HepG2 (cell line): ENCODE results near the gene ZBTB20. TPM values are rescaled to one million over a fixed set of nuclear protein-coding genes. Genes with fewer than 3 reads are reported as not detected.

Experiments
- ATAC-seq: fragments of 200-7000 bp; cut with Tn5 transposase; 3 replicates; pipeline ENCODE4 v1.9.1; 2020; ENCODE audit warnings: mild to moderate bottlenecking, moderate library complexity
- BruUV-seq: library from RNA; stranded (reverse); fragments of 400-500 nt; replicated peaks from 2 replicates; lab custom pipeline; 2021; lab: Mats Ljungman, UMichigan
- CTCF ChIA-PET: fragments of 300-600 bp; formaldehyde crosslinking; extraction: SDS; loops from one replicate; lab custom pipeline; 2021; ENCODE audit warnings: low total read pairs, inconsistent platforms, low intra/inter-chr PET ratio; lab: Yijun Ruan, JAX
- POLR2A ChIA-PET: fragments of 350-600 bp; sonication (Branson Sonifier 250); formaldehyde crosslinking; loops from one replicate; lab custom pipeline; 2020; ENCODE audit warnings: antibody characterized with exemption, inconsistent platforms; lab: Yijun Ruan, JAX
- DNase-seq: peaks from one replicate; pipeline ENCODE4 v3.0.0-alpha.2; 2015; ENCODE audit warnings: low spot score
- FAIRE-seq: peaks from 3 replicates; lab custom pipeline; 2011; peaks lifted over from hg19 to GRCh38; lab: Jason Lieb, UNC
- H2AFZ ChIP-seq: one replicate; pipeline ENCODE4 v1.6.1; 2011; ENCODE audit warnings: low read length, inconsistent platforms
- H3K27ac ChIP-seq: fragments of 300-600 bp; 3 replicates; pipeline ENCODE4 v1.8.0; 2011; ENCODE audit warnings: mixed run types, mild to moderate bottlenecking, mixed read lengths, low read length, inconsistent platforms; ENCODE audit not compliant: insufficient read depth; ENCODE audit errors: extremely low read length
- H3K27me3 ChIP-seq, 2 experiments: fragments of 200-600 bp in 1 of 2; 2 replicates in 1 of 2; 3 replicates in 1 of 2; pipeline versions ENCODE4 v1.6.0 to v1.8.0; 2011; ENCODE audit warnings: low read length in 2 of 2, mild to moderate bottlenecking in 2 of 2, moderate library complexity in 2 of 2, inconsistent platforms in 1 of 2; ENCODE audit not compliant: insufficient read depth in 2 of 2, control insufficient read depth in 1 of 2
- H3K36me3 ChIP-seq, 2 experiments: fragments of 200-600 bp in 1 of 2; replicated peaks in 1 of 2; 2 replicates in 1 of 2; 3 replicates in 1 of 2; pipeline versions ENCODE4 v1.5.1 to v1.8.0; 2011; ENCODE audit warnings: low read length in 2 of 2, inconsistent platforms in 1 of 2; ENCODE audit not compliant: insufficient read depth in 2 of 2, control insufficient read depth in 1 of 2
- H3K4me1 ChIP-seq: 2 replicates; pipeline ENCODE4 v1.5.1; 2012; ENCODE audit warnings: low read length, inconsistent platforms; ENCODE audit not compliant: insufficient read depth
- H3K4me2 ChIP-seq: 2 replicates; pipeline ENCODE4 v1.6.0; 2011; ENCODE audit warnings: low read depth, low read length, inconsistent platforms
- H3K4me3 ChIP-seq, 3 experiments: fragments of 200-600 bp in 1 of 3; sonication (generic), shearing (Covaris generic) in 1 of 3; replicated peaks in 1 of 3; 2 replicates each; pipeline ENCODE4 v1.5.1; 2011 to 2016; ENCODE audit warnings: low read length in 3 of 3, inconsistent platforms in 2 of 3, low read depth in 2 of 3, mild to moderate bottlenecking in 2 of 3, control low read depth in 1 of 3, mixed read lengths in 1 of 3; ENCODE audit not compliant: insufficient read depth in 1 of 3
- H3K79me2 ChIP-seq: one replicate; pipeline ENCODE4 v1.6.1; 2011; ENCODE audit warnings: low read length, inconsistent platforms; ENCODE audit not compliant: insufficient read depth
- H3K9ac ChIP-seq: 2 replicates; pipeline ENCODE4 v1.6.0; 2011; ENCODE audit warnings: mild to moderate bottlenecking, low read depth, low read length, inconsistent platforms; ENCODE audit not compliant: insufficient read depth
- H3K9me3 ChIP-seq: 2 replicates; pipeline ENCODE4 v1.5.1; 2012; ENCODE audit warnings: mild to moderate bottlenecking, low read length
- H4K20me1 ChIP-seq: 2 replicates; pipeline ENCODE4 v1.6.0; 2011; ENCODE audit warnings: inconsistent platforms, mild to moderate bottlenecking, low read length, moderate library complexity; ENCODE audit not compliant: insufficient read depth
- ARID2 ChIP-seq: sonication (generic); formaldehyde crosslinking; IDR thresholded peaks from 2 replicates; pipeline ENCODE4 v1.8.1; 2022; ENCODE audit warnings: mild to moderate bottlenecking, missing genetic modification reagents, borderline replicate concordance
- CCAR2 ChIP-seq: fragments of 200-400 bp; formaldehyde crosslinking; optimal IDR thresholded peaks from 2 replicates; pipeline ENCODE3; 2018; ENCODE audit warnings: low read depth, mild to moderate bottlenecking, low read length, moderate library complexity
- GATAD1 ChIP-seq: IDR thresholded peaks from 2 replicates; pipeline ENCODE4 v1.6.1; 2016; ENCODE audit warnings: missing genetic modification reagents, missing compliant biosample characterization
- HDAC1 ChIP-seq: sonication (generic); formaldehyde crosslinking; IDR thresholded peaks from 2 replicates; pipeline ENCODE4 v1.5.1; 2020; ENCODE audit warnings: mild to moderate bottlenecking, missing genetic modification reagents
- SIN3B ChIP-seq: fragments of 150-350 bp; IDR thresholded peaks from 2 replicates; pipeline ENCODE4 v1.6.1; 2014; ENCODE audit warnings: low read length
- SMARCE1 ChIP-seq: fragments of 450-650 bp; IDR thresholded peaks from 2 replicates; pipeline ENCODE4 v1.6.1; 2017; ENCODE audit warnings: borderline replicate concordance
- ZNF318 ChIP-seq: sonication (generic); formaldehyde crosslinking; IDR thresholded peaks from 2 replicates; pipeline ENCODE4 v1.4.0; 2020; ENCODE audit warnings: mild to moderate bottlenecking, missing genetic modification reagents
- ZNF878 ChIP-seq: sonication (generic); formaldehyde crosslinking; IDR thresholded peaks from 2 replicates; pipeline ENCODE4 v1.8.1; 2023; ENCODE audit warnings: mild to moderate bottlenecking, missing genetic modification reagents, moderate library complexity
- WGBS: methylation state at CpG from one replicate; pipeline ENCODE4 v1.1.6; 2017; ENCODE audit warnings: low lambda C conversion rate; 5-methylcytosine and 5-hydroxymethylcytosine counted together
- in situ Hi-C: cut with HindIII; loops from 2 replicates; pipeline ENCODE4 v1.10.0; 2017; ENCODE audit warnings: low pct_unique_long_range_greater_than_20kb; ENCODE audit not compliant: extremely low pct_ligation_motif_present
- intact Hi-C: fragments of 100-400 bp; cut with micrococcal nuclease; formaldehyde crosslinking; loops from one replicate; pipeline ENCODE4 v1.10.0; 2022; ENCODE audit not compliant: unreplicated experiment
- polyA plus RNA-seq, 8 experiments: library from polyadenylated mRNA; depleted of rRNA in 3 of 8; stranded (reverse) in 7 of 8; unstranded in 1 of 8; fragments of >200 nt; fragmentation: Illumina TruSeq in 4 of 8; extraction: Trizol in 4 of 8; gene quantifications; 2 replicates each; pipeline versions ENCODE4 v1.2.1 to v1.2.3, GENCODE V29; 2011 to 2016; ENCODE audit warnings: low read depth in 4 of 8, missing spikeins in 1 of 8, mixed read lengths in 1 of 8; ENCODE audit not compliant: insufficient read depth in 1 of 8
- total RNA-seq, 5 experiments: library from RNA; depleted of rRNA; stranded (reverse); fragments of >200 nt; fragmentation: Illumina TruSeq; extraction: Trizol; gene quantifications; 2 replicates each; pipeline ENCODE4 v1.2.3, GENCODE V29; 2016; ENCODE audit warnings: low read depth in 1 of 5

Gene ZBTB20
- total and polyA plus RNA-seq, 2 of the 13 experiments (the other 11 are each of a cell fraction or from before 2014, with no cell fraction given): 1.9 to 8.8 TPM

GRCh38 chr3:114436182-114436581 lies 710.9 kb downstream of the ZBTB20 start:
- H3K27me3 ChIP-seq: no peaks in the 10 kb centered on the region
- H4K20me1 ChIP-seq: no peaks in the 10 kb centered on the region; the same call in 1 of the 2 replicates
- no peak overlapping the region for H3K9ac ChIP-seq
- no peaks in the 10 kb centered on the region for H3K79me2 ChIP-seq
- H2AFZ ChIP-seq: no peak overlapping the region
- no peak for DNase-seq
- ATAC-seq: no peak
- in situ Hi-C loops (no loop called here), intact Hi-C loops (no loop called here)
- no peaks in the 10 kb centered on the region for H3K36me3 ChIP-seq
- H3K9me3 ChIP-seq: no peaks in the 10 kb centered on the region
- no TSS peak for BruUV-seq
- CTCF ChIA-PET: no interaction called here
- H3K4me1 ChIP-seq: no peaks in the 10 kb centered on the region
- H3K4me3 ChIP-seq: no peak overlapping the region
- TF ChIP-seq CCAR2: no peak
- no peak for TF ChIP-seq SMARCE1
- no peak for TF ChIP-seq ZNF318 (CRISPR knock-in tag)
- TF ChIP-seq ZNF878 (CRISPR knock-in tag): no peak
- no peak for TF ChIP-seq GATAD1
- no peak for TF ChIP-seq HDAC1
- TF ChIP-seq SIN3B: no peak
- TF ChIP-seq ARID2 (CRISPR knock-in tag): no peak
- no peak overlapping the region for H3K27ac ChIP-seq
- no peak for FAIRE-seq
- H3K4me2 ChIP-seq: no peak overlapping the region
- 75% methylated on average over 2 of the region's 2 CpGs for WGBS
- POLR2A ChIA-PET: no interaction called here
